ENCODE data around the gene CLTCL1. TPM values are rescaled to one million over a fixed set of nuclear protein-coding genes. Genes with fewer than 3 reads are reported as not detected.

Gene CLTCL1
- total and polyA plus RNA-seq, 9 of the 15 experiments (the other 6 are each of a cell fraction or from before 2014, with no cell fraction given), result 1.1 to 11.7 (median 5.0) TPM

- no peaks in the 10 kb centered on the region for H3K9me3 ChIP-seq (replicated peaks; ENCODE audit: control insufficient read depth, insufficient read depth, low read depth, low read length)
- peak overlapping the region in 1 of 2 experiments; percentile 3; a peak in 2 of 4 replicates for H3K9ac ChIP-seq (ENCODE audit: insufficient read depth in 1 of 2, low read depth in 2 of 2, low read length in 2 of 2)
- no peak overlapping the region for H2AFZ ChIP-seq (ENCODE audit: low read depth, low read length)
- 0 out of 2 replicates have a peak, but pooled peaks cover under 1% of the 10 kb centered on the region for H4K20me1 ChIP-seq (replicated peaks; ENCODE audit: control insufficient read depth, insufficient read depth, low read length)
- no TSS peak for BruUV-seq (replicated peaks)
- FAIRE-seq (no peak), DNase-seq (ENCODE audit: extremely low read depth in 1 of 4, low spot score in 3 of 4) (no peak), ATAC-seq (no peak)
- TF ChIP-seq BRD4 (IDR thresholded peaks at IDR 0.05) (no peak), NR2C2 (CRISPR knock-in tag; IDR thresholded peaks at IDR 0.05) (0 out of 2 replicates have a peak, but pooled peaks have one; percentile 78), NR2C2 (tag; IDR thresholded peaks at IDR 0.05) (no peak), USF2 (CRISPR knock-in tag; IDR thresholded peaks at IDR 0.05) (0 out of 2 replicates have a peak, but pooled peaks have one; percentile 1), FOXM1 (IDR thresholded peaks at IDR 0.05; ENCODE audit: low read depth) (no peak), FOXM1 (CRISPR knock-in tag; IDR thresholded peaks at IDR 0.05; ENCODE audit: low read depth) (no peak), TOE1 (IDR thresholded peaks at IDR 0.05; ENCODE audit: borderline replicate concordance) (no peak), TOE1 (CRISPR knock-in tag; IDR thresholded peaks at IDR 0.05; ENCODE audit: borderline replicate concordance, low read depth) (0 out of 2 replicates have a peak, but pooled peaks have one; percentile 26), HMGN3 (IDR thresholded peaks at IDR 0.05; ENCODE audit: borderline replicate concordance, extremely low read depth, insufficient read length, low read depth, low read length) (no peak), E2F5 (CRISPR knock-in tag; IDR thresholded peaks at IDR 0.05) (0 out of 2 replicates have a peak, but pooled peaks have one; percentile 46), RBFOX2 (IDR thresholded peaks at IDR 0.05; ENCODE audit: low read depth, low read length) (0 out of 2 replicates have a peak, but pooled peaks have one; percentile 27)
- H3K79me2 ChIP-seq (ENCODE audit: control insufficient read depth, insufficient read depth, low read length), result peaks cover 15% of the 10 kb centered on the region
- H3K9me1 ChIP-seq (ENCODE audit: control insufficient read depth, insufficient read depth, low read length), result peaks cover 8% of the 10 kb centered on the region
- H3K27me3 ChIP-seq (ENCODE audit: control insufficient read depth in 2 of 2, insufficient read depth in 2 of 2, low read length in 2 of 2), result peaks cover 2 to 10% of the 10 kb centered on the region in 2 experiments; a peak in 3 of 5 replicates
- in situ Hi-C loops (cut with MboI), result no loop called here
- H3K4me2 ChIP-seq (ENCODE audit: insufficient read depth, low read length), result no peak overlapping the region
- no peak overlapping the region for H3K4me3 ChIP-seq
- WGBS (ENCODE audit: insufficient coverage, low coverage, missing lambda C conversion rate), result 94% methylated on average over 9 of the region's 9 CpGs
- peaks cover 55% of the 10 kb centered on the region for H3K36me3 ChIP-seq (ENCODE audit: control insufficient read depth, insufficient read depth, low read length)
- ChIA-PET POLR2A (interaction anchor here (0.6 to 6.1 kb wide), 4 partner anchors 14 to 1352 kb away, joined by 3 to 54 read pairs (median 4); no protein-coding TSS in a partner anchor), CTCF (ENCODE audit: low intra/inter-chr PET ratio) (no interaction called here)
- H3K4me1 ChIP-seq (replicated peaks in 1 of 2; ENCODE audit: control insufficient read depth in 2 of 2, insufficient read depth in 2 of 2, low read length in 2 of 2), result peaks cover 4 to 22% of the 10 kb centered on the region in 2 experiments; a peak in 4 of 5 replicates
- intact Hi-C loops (cut with micrococcal nuclease), result no loop called here
- no peak overlapping the region for H3K27ac ChIP-seq (ENCODE audit: extremely low read depth, low read depth, low read length)
Observed at GRCh38 chr22:19142394-19142793, 149.1 kb downstream of the CLTCL1 start.
